GM18868 (cell line): ENCODE measurements around the gene P3H2.
"Not testable (repeated sequence)": the region's sequence is repeated elsewhere in the genome, so short reads cannot be mapped to it uniquely, and the experiment has no call there.

Experiments
- ATAC-seq: cut with Tn5 transposase; IDR thresholded peaks from one replicate; pipeline ENCODE4 v1.9.1; 2021; ENCODE audit warnings: mild to moderate bottlenecking, moderate library complexity; ENCODE audit not compliant: unreplicated experiment

The P3H2 gene

DNA sequence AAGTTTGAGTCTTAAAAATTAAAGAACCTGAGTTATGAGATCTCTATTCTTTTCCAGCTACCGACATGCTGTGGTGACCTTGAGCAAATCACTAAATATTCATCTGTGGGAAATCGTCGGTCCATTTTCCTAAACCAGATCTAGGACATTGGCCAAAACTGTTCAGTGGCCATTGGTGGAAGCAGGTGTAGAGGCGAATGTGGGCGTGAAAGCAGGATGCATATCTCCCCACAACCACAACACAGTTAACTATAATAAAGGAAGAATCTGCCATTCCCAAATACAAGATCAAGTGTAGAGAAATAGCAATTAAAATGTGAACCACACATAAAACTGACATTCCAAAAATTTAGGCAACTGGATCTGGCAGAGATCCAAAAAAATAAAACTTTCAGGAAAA lies 129.9 kb downstream of the P3H2 start:
- no peak for ATAC-seq

DNA sequence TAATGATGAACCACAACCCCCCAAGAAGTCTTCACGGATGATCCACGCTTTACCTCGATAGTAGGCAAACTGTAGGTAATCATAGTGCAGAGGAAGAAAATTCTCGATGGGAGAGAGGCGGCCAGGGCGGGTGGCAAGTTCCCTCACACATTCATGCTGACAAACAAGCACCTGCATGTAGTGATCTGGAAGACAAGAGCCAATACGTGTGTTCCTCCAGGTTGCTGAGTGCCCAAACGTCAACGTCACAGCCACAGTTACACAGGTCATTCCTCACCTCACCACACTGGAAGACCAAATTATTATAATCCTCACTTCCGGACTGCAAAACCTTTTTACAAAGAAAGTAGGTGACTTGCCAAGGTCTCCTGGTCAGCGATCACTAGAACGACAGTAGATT lies 131.8 kb downstream of the P3H2 start:
- ATAC-seq, result no peak

DNA sequence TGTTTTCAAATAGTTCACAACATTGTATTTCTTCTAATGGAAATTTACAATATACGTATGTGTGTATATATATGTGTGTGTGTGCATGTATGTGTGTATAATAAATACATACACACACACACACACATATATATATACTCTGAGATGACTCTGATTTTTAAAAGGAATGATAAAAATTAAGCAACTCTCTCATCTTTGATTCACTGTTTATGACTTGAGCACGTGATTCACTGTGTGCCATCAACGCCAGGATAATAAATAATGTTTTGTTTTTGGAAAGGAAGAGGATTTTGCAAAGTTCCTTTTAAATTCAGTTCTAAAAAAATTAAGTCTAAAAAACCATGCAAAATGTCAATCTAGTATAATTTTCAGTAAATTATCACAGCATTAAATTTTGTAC lies 132.4 kb downstream of the P3H2 start:
- ATAC-seq, result no peak

DNA sequence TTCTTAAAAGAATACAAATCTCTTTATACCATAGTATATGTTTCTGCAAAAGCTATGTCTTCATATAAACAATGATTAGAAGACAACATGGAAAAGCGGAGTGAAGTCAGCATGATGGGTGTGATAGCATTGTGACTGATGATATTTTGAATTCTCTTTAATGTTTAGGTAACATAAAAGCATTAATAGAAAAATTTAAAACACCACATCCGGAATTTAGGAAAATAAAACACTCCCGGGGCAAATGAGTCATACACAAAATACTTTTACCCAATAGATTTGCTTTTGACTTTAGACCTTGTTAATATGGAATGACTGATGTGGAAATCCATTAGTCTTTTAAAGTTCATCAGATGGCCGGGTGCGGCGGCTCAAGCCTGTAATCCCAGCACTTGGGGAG lies 134.7 kb downstream of the P3H2 start:
- ATAC-seq, result no peak

DNA sequence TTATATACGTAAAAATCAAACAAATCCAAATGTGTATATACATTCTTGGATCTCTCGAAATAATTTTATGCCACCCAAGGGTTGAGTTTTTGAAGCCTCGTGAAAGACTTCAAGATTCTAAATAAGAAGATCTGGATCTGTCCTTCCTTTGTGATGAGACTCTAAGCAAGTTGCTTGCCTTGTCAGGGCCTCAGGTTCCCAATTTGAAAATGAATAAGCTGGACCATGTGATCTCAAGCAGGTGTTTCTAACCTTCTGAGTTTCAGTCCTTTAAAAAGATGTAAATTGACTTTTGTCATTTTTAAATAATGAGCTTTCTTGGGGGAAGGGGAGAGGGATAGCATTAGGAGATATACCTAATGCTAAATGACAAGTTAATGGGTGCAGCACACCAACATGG lies 137.1 kb downstream of the P3H2 start:
- no peak for ATAC-seq

DNA sequence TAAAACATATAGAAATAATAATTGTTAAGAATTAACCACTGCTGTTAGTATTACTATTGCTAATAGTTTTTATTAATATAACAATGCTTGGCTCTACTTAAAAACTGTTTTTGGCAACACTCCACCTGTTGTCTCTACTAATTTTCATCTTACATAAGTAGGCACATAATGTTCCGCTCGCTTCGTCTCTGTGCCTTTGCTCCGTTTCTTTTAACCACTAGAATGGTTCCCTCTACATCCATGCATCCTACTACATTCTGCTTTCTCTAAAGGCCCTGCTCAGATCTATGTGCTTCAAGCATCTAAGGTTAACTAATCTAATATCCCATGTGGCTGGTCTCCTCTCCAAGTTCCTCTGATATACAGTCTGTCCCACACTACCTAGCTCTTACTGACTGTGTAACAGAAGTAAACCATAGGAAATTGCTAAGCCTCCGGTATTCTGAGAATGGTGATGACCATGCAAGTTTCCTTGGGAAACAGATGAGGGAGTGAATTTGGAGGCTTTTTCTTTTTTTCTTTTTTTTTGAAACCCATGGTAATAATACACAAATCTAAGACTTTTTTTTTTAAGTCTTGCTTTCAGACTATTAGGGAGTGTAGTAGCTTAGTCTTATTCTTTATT lies 138.3 kb downstream of the P3H2 start:
- ATAC-seq, result no peak

DNA sequence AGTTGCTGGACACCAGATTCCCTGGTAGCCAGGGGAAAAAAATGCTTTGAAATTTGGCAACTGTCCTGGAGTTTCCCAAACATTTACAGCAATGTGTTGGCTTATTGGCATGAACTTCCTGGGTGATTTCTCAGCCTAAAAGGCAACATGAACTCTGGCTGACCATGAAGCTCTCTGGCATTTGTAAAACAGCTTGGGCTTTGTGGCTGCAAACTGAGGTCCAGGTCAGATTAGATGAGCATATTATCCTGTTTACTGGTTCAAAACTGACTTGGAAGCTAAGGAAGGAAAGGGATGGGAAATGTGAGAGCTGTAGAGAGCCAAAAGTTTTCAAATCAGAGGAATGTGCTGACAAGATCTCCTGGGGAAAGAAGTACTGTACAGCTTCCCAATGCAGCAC lies 139.0 kb downstream of the P3H2 start:
- ATAC-seq, result no peak

DNA sequence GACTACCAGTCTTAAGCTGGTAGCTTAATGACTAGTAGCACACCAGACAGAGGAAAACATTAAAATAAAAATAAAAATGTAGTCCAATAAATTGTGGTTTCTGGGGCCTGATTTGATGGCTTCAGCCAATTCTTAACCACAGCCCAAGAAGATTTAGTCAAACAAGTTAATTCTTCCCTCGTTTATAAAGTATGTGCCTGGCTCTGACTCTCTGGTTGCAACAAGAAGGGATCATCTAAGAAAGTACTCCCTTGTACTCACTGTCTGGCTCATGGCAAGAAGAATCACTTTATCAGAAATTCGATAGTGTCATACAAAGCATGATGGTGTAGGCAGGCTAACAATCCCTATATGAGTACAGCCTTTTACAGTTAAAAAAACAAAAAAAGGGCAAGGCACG lies 141.9 kb downstream of the P3H2 start:
- ATAC-seq, result no peak

DNA sequence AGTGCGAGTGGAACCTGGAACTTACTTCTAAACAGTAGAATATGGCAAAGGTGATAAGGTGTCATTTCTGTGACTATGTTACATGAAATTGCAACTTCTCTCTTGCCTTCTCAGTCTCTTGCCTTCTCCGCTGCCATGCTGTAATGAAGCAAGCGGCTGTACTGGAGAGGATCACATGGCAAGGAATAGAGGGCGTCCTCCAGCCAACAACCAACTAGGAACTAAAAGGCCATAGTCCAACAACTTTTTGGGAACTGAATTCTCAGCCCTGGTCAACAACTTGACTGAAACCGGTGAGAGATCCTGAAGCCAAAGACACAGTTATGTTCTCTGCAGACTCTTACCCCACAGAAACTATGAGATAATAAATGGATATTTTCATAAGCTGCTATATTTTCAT lies 143.5 kb downstream of the P3H2 start:
- ATAC-seq, result no peak

DNA sequence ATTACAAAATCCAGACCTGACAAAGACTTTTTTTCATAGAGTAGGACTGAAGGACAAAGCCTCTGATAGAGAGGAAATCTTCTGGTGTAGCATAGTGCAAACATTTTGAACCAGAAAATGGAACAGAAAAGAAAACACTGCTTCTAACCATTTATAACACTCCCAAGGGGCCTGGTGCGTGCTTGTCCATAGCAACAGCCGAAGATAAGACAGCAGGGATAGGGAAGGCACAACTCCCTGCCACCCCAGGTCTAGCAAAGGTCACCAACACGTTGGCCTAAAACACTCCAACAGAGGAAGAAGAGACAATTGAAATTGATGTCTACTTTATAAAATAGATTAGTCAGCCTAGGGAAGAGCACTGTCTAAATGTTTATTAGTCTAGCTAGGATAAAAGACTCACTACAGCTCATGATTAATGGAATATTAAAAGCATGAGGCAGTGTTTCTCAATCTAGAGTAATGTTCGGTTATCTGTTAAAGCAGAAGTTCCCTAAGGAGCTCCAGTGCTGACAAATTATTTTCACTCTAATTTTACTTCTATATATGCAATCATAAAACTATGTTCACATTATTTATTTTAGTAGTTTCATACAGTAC lies 145.2 kb downstream of the P3H2 start:
- ATAC-seq, result no peak

DNA sequence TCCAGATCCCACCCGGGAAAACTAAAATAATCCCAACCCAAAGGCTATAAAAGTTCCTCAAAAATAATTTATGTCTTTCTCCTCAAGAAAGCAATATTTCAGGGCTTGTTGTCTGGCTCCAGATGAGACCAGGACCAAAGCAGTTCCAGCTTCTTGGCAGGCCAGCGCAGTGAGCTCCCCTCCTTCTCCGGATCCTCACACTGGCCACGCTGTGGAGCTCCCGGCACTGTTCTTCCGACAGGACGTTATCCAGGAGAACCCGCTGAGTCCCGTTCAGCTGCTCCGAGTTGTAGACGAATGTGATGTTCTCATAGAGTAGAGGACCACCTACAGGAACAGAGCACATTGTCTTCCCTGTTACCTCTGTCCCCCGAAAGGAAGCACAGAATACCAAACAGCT lies 146.3 kb downstream of the P3H2 start:
- ATAC-seq, result no peak

DNA sequence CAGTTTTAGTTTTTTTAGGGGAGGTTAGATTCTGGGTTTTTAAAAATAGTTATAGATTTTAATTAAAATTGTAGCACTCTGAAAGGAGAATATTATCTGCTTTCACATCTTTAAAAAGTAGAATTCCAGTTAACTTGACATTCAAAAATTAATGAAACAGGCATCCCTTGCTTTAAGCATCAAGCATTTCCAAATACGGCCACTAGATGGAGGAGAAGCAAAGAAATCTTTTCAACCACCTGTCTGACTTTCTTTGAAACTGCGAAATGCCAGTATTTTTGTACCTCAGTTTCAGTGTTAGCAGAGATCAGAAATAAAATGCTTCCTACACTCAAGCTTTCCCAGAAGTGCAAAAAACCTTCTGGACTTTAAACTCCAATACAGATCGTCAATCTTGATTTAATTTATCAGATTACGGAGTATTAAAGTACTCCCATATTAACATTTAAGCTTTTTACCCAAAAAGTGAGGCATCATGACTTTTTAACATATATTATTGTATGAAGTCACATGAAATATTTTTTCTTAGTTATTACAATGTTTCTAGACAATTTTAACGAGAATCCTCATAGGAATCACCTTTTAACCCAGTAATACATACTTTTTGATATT lies 153.3 kb downstream of the P3H2 start:
- peak; percentile 78 for ATAC-seq

DNA sequence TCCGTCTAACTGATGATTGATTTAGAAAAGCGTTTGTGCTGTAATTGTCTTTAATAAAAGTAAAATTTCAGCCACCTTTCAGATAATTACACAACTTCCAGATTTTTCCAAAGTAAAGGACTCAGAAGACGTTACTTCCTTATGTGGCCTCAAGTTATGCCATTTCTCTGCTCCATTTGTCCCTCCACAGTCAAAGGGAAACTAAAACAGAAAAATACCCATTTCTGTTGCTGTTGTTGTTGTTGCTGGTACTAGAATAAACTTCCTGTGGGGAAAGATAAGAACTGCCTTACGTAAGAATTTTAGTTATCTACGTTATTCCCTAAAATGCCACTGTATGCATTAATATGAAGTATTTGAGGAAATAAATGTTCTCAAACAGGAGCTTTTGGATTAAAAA lies 153.9 kb downstream of the P3H2 start:
- ATAC-seq, result peak; percentile 73

DNA sequence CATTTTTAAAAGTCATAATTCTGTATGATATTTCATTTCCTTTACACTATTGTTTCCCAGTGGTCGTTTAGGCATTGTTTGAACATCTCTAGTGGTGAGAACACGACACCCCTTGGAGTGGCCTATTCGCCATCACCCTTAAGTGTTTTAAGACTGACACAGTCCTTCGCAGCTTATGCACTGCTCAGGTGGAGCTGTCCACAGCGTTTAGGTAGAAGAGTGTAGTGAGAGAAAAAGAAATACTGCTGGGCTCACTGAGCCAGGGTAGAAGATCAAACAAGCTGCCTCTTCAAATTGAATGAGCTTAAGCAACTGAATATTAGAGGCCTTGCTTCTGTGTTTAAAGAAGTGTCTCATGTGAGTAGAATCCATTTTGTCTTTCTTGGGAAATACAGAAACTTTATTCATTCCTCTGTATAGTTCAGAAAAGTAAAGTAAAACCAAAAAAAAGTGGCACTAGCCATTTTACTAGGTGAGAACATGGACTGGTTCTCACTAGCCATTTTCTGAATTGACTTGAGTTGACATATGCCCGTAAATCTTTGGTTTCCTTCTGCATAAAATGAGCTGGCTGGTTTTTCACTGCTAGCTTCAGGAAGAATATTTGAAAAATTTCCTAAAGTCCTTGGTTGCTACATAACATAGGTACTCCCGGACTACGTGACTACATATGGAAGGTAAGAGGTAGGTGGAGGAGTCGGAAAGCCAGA lies 155.9 kb downstream of the P3H2 start:
- ATAC-seq, result no peak

DNA sequence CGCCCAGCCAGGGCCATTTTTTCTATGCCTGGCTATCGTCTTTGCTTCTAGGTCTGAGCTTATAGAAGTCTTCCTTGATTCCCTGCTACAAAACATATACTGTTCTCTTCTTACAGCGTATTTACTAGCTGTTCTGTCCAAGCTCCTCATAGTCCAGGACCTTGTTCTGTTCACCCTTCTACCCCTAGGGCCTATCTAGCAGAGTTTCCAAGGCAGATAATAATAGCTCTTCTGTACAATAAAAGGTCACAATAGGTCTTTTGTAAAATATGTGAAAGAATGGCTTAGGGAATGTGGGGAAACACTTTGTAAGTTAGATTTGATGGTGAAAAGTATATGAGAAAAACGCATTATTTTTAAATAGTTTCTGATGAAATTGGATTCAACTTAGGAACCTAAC lies 158.2 kb downstream of the P3H2 start:
- no peak for ATAC-seq

DNA sequence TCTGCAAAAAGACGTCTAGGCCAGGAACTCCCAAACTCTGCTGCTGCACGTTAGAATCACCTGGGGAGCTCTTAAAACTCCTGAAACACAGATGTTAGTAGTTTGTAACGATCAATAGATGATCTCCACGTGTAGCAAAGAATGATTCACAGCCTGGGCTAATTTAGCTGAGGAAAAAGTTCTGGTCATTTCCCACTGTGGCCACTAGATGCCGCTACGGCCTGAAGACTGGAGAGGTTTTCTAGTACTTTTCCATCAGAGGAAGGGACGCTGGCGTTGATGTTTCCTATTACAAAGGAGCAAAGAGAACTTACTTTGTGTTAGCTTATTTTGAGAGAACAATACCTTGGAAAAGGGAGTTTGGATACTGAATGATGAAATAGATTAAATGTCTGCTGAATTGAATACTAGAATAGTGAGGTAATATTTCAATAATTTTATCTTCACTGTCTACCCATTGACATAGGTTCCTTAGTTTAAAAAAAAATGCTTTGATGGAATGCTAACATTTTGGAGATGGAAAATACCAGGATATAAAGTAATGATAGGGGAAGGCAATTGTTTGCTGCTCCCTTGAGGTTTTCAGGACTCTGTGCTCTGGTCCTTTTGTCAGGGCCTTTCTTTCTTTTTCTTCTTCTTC lies 159.1 kb downstream of the P3H2 start:
- peak; percentile 71 for ATAC-seq

DNA sequence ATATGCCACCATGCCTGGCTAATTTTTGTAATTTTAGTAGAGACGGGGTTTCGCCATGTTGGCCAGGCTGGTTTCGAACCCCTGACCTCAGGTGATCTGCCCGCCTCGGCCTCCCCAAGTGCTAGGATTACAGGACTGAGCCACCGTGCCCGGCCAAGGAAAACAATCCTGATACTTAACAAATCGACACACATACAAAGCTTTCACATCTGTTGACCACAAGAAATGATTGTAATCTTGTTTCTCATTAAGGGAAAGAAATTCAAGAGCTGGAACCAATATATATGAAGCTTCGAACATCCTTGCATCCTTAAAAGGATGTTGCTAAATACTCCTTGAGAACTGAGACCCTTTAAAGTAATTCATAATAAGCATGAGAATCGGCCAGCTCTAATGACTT lies 159.6 kb downstream of the P3H2 start:
- not testable (repeated sequence) for ATAC-seq

DNA sequence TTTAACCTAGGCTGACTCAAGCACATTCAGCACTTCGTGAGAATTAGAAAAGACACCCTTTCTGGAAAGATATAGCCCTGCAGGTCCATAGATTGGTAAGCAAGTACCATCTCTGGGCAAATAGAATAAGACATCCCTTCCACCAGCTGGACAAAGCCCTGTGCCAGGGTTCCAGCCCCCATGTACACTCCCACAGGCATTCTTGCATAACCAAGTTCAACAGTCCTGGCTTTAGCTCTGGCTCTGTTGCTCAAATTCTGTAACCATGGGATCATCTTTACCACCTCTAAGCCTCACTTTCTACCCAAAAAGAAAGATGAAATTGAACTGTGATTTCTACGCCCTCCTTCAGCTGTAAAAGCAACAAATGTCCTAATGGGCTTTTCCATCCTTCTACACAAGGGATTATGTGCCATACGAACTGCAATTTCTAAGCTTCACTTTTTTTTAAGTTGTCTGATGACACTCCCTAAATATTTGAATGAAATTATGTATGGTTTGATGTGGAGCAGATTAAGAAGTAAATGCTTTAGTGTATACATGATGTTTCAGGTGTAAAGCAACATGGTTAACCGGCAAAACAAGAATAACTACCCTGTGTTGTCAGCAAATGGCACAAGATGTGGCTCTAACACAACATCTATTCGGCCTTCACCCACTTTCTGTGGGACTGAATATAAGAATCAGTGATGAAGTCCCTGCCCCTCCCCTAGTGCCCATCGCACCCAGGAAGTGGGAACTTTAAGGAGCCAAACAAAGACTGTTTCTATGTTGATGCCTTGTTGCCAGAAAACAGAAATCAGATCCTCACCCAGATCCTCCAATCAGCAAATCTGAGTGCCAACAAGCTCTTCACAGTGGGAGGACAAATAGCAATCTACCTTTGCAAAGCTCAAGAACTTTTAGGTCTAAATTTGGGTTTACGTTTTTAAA lies 165.7 kb downstream of the P3H2 start:
- ATAC-seq, result no peak

DNA sequence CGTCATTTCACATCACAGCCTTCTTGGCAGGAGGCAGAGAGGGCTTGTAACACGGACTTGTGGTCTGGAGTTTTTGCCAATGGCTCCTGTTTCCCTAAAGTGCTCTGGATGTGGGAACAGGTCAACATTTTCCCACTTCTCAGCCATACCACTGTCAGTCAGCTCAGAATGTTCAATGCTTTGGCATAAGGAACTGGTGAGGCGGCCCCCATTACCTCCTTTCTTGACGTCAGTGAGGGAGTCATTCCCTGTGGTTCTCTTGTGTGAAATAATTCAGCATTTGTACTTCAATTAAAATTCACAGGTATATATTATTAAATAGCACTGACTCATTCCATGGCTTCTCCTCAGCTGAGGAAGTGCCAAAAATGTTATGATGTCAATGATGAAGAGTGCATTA lies 167.1 kb downstream of the P3H2 start:
- ATAC-seq, result no peak

DNA sequence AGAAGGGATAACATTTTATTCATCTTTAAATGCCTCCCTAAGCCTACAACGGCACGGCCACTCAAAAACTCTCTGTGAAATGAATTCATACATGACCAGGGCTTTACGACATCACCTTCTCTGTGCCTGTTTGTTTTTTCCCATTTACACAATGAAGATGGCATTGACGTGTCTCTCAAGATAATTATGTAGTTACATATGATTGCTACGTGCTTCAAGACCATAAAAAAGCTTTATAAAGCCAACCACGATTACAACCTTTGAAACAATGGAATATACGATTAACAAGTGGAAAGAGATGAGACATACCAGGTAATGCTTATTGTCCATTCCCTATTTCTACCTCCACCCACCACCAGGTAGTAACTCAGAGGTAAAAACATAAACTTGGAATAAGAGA lies 168.4 kb downstream of the P3H2 start:
- no peak for ATAC-seq

DNA sequence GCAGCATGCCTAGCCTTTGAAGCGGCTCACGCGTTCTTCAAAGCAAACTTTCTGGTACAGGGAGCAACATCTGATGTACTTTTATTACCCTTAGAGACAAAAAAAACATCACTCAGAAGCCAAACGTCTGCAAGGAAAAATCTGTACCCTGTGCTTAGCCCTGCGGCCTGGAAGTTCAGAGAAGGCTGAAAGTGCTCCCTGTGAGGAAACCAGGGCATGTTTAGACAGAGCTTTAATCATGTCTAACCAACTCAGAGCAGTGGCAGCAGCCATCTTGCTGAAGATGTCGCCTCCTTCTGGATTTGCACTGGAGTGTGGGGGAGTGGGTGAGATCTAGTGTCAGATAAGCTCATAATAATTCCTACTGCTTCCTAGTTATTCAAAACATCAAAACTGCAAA lies 170.4 kb downstream of the P3H2 start:
- no peak for ATAC-seq
